Measurements from ENCODE around the gene FHOD1. TPM values are rescaled to one million over a fixed set of nuclear protein-coding genes. Genes with fewer than 3 reads are reported as not detected.
A peak's percentile ranks its signal among the peaks of the same experiment; 100 is the strongest.

FHOD1 gene
- total RNA-seq, 1 donor from 2014 or later: 32.9 TPM

DNA sequence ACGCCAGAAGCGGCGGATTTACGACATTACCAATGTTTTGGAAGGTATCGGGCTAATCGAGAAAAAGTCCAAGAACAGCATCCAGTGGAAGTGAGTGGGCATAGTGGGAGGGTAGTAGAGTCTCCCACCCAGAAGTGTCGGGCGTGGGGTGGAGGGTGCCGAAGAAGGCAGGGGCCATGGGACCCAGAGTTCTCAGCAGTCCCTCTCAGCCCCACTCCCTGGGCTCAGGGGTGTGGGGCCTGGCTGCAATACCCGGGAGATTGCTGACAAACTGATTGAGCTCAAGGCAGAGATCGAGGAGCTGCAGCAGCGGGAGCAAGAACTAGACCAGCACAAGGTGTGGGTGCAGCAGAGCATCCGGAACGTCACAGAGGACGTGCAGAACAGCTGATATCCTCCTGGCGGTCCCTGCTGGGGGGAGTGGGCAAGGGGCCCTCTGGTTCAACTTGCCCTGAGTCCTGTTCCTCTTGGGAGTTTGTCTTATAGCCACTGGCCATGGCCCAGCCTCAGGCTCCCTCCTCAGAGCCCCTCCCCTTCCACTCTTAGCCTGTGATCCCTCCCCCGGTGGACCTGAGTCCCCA is 54.4 kb downstream of the FHOD1 start:
- H3K36me3 Mint-ChIP-seq (ENCODE audit: low read depth): peaks cover 21% of the 10 kb centered on the region
- H3K27ac Mint-ChIP-seq (ENCODE audit: unreplicated experiment): peak overlapping the region; percentile 79
- no peaks in the 10 kb centered on the region for H3K9me3 Mint-ChIP-seq (ENCODE audit: low read depth)
- peaks cover 32% of the 10 kb centered on the region for H3K4me1 Mint-ChIP-seq (ENCODE audit: low read depth)
- DNase-seq (ENCODE audit: low spot score): no peak
- H3K4me3 Mint-ChIP-seq (ENCODE audit: unreplicated experiment): peak overlapping the region; percentile 87
- H3K27me3 Mint-ChIP-seq (ENCODE audit: low read depth): no peaks in the 10 kb centered on the region
- TF ChIP-seq, protein P1, sequence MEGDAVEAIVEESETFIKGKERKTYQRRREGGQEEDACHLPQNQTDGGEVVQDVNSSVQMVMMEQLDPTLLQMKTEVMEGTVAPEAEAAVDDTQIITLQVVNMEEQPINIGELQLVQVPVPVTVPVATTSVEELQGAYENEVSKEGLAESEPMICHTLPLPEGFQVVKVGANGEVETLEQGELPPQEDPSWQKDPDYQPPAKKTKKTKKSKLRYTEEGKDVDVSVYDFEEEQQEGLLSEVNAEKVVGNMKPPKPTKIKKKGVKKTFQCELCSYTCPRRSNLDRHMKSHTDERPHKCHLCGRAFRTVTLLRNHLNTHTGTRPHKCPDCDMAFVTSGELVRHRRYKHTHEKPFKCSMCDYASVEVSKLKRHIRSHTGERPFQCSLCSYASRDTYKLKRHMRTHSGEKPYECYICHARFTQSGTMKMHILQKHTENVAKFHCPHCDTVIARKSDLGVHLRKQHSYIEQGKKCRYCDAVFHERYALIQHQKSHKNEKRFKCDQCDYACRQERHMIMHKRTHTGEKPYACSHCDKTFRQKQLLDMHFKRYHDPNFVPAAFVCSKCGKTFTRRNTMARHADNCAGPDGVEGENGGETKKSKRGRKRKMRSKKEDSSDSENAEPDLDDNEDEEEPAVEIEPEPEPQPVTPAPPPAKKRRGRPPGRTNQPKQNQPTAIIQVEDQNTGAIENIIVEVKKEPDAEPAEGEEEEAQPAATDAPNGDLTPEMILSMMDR (IDR thresholded peaks at IDR 0.05): no peak

DNA sequence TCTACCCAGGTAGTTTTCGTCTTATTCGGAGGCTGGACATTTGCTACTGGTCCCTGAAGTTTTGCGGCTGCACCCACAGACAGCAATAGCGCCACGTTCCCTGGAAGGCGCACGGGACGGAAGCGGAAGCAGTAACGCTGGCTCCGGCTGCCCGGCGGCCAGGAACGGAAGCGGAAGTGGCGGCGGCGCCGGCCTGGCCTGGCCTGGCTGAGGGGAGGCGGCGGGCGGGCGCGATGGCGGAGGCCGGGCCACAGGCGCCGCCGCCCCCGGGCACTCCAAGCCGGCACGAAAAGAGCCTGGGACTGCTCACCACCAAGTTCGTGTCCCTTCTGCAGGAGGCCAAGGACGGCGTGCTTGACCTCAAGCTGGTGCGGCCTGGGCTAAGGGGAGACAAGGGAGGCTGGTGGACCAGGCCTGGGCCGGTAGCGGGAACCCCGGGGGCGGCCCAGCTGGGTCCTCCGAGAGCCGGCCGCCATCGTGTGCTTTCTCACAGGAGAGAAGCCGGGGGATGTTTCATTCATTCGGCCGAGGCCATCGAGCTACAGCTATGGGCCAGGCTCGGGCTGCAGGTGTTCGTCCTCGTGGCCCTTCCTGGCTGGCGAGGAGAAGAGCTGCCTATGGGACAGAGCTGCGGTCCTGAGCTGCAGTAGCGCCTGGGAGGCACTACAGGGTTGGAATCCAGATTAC is 55.1 kb downstream of the FHOD1 start, which contains the start of gene E2F4:
E2F4 (plus strand) TSS at position 161 of the 687 bp plus-strand sequence; CDS start at position 234, 73 bp downstream.
- peaks cover 32% of the 10 kb centered on the region for H3K4me1 Mint-ChIP-seq (ENCODE audit: low read depth)
- TF ChIP-seq, protein P1 (IDR thresholded peaks at IDR 0.05): no peak
- no peak for DNase-seq (ENCODE audit: low spot score)

DNA sequence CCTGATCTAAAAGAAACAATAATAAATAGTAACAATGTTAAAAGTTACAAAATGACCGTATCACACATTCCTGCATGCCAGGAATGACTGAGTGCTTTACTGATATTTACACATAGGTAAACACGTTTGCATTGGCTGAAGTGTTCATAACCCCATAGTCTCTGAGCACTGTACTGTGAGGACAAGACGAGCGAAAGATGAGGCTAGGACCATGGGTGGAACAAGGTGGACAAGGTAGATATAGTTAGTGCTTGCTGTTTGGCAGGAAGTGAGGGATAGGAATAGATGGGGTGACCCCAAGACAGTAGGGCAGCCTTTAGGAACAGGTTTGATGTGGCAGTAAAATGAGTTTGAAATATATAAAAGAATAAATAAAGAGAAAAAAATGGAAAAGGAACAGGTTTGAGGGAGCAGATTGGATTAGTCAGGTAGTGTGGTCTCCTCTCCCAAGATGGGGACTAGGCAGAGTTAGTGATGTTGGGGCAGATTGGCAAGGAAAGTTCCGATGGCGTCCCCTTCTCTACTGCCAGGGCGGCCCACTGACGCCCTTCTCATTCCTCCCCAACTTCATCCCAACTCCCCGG is 55.8 kb downstream of the FHOD1 start:
- H3K36me3 Mint-ChIP-seq (ENCODE audit: low read depth): peaks cover 15% of the 10 kb centered on the region
- H3K27ac Mint-ChIP-seq (ENCODE audit: unreplicated experiment): peak overlapping the region; percentile 68
- no peak for DNase-seq (ENCODE audit: low spot score)
- TF ChIP-seq, protein P1 (IDR thresholded peaks at IDR 0.05): no peak
- H3K4me1 Mint-ChIP-seq (ENCODE audit: low read depth): peaks cover 28% of the 10 kb centered on the region
- peak overlapping the region; percentile 87 for H3K4me3 Mint-ChIP-seq (ENCODE audit: unreplicated experiment)
- no peaks in the 10 kb centered on the region for H3K9me3 Mint-ChIP-seq (ENCODE audit: low read depth)
- H3K27me3 Mint-ChIP-seq (ENCODE audit: low read depth): no peaks in the 10 kb centered on the region

More for the DNA sequence above, 55.1 kb downstream of the FHOD1 start, which contains the start of gene E2F4:
- no peaks in the 10 kb centered on the region for H3K9me3 Mint-ChIP-seq (ENCODE audit: low read depth)
- peak within 1 kb of the TSS; percentile 87 for H3K4me3 Mint-ChIP-seq (ENCODE audit: unreplicated experiment)
- no peaks in the 10 kb centered on the region for H3K27me3 Mint-ChIP-seq (ENCODE audit: low read depth)
- peaks cover 21% of the 10 kb centered on the region for H3K36me3 Mint-ChIP-seq (ENCODE audit: low read depth)
- H3K27ac Mint-ChIP-seq (ENCODE audit: unreplicated experiment): peak within 1 kb of the TSS; percentile 79

DNA sequence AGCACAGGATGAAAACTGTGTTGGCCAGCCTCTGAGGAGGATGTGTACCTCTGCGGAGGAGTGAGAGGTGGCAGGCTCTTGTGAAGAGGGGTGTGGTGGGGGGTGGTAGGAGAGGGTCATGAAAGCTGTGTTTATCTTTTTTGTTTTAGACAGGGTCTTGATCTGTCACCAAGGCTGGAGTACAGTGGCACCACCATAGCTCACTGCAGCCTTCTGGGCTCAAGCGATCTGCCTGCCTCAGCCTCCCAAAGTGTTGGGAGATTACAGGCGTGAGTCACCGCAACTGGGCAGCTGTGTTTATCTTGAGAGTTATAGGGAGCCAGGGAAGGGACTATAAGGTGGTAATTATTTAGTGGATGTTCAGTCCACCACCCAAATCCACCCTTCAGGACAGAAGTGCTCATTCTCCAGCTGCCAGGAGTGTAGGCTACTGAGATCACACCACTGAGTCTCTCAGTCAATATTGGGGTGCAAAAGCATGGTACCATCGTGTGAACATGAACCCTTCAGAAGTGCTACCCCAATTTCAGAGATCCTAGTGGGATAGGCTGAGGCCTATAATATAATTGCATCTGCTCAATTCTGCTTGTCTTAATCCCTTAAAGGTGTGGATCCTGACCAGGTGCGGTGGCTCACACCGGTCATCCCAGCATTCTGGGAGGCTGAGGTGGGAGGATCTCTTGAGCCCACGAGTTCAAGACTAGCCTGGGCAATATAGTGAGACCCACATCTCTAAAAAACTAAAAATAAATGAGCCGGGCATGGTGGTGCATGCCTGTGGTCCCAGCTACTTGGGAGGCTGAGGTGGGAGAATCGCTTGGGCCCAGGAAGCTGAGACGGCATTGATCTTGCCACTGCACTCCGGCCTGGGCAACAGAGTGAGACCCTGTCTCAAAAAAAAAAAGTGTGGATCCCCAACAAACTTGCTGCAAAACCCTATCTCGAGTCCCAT is 56.6 kb downstream of the FHOD1 start:
- Mint-ChIP-seq H3K27me3 (ENCODE audit: low read depth) (no peaks in the 10 kb centered on the region), H3K36me3 (ENCODE audit: low read depth) (peaks cover 8% of the 10 kb centered on the region), H3K9me3 (ENCODE audit: low read depth) (no peaks in the 10 kb centered on the region), H3K4me1 (ENCODE audit: low read depth) (peaks cover 28% of the 10 kb centered on the region), H3K27ac (ENCODE audit: unreplicated experiment) (no peak overlapping the region), H3K4me3 (ENCODE audit: unreplicated experiment) (no peak overlapping the region)
- no peak for DNase-seq (ENCODE audit: low spot score)
- TF ChIP-seq, protein P1 (IDR thresholded peaks at IDR 0.05): no peak

Data from chondrocyte (in vitro differentiated cells).